GM12878 (cell line): ENCODE results near the gene GIPC3. TPM values are rescaled to one million over a fixed set of nuclear protein-coding genes. Genes with fewer than 3 reads are reported as not detected.

Experiments used
- ATAC-seq: fragments of 200-7000 bp; cut with Tn5 transposase; 3 replicates; pipeline ENCODE4 v1.9.1; 2020; ENCODE audit warnings: mild to moderate bottlenecking, moderate library complexity
- BruUV-seq: library from RNA; stranded (reverse); fragments of 400-500 nt; replicated peaks from 2 replicates; lab custom pipeline; 2021; lab: Mats Ljungman, UMichigan
- CTCF ChIA-PET: fragments of 300-600 bp; sonication (Branson Sonifier 250); formaldehyde crosslinking; extraction: SDS; loops from one replicate; lab custom pipeline; 2021; ENCODE audit warnings: inconsistent platforms; lab: Yijun Ruan, JAX
- POLR2A ChIA-PET: fragments of 350-600 bp; formaldehyde crosslinking; extraction: SDS; loops from one replicate; lab custom pipeline; 2021; ENCODE audit warnings: inconsistent platforms; lab: Charles Lee
- RAD21 ChIA-PET: fragments of 300-600 bp; sonication (Branson Sonifier 250); formaldehyde crosslinking; loops from one replicate; lab custom pipeline; 2023; ENCODE audit warnings: antibody characterized with exemption; ENCODE audit not compliant: unreplicated experiment; lab: Charles Lee
- SMC1A ChIA-PET: fragments of 300-600 bp; sonication (Branson Sonifier 250); formaldehyde crosslinking; loops from one replicate; lab custom pipeline; 2023; ENCODE audit not compliant: unreplicated experiment, uncharacterized antibody; lab: Charles Lee
- DNase-seq: peaks from one replicate; pipeline ENCODE4 v3.0.0-alpha.2; 2011; ENCODE audit warnings: low read depth, low spot score
- FAIRE-seq: peaks from 3 replicates; lab custom pipeline; 2011; peaks lifted over from hg19 to GRCh38; lab: Jason Lieb, UNC
- H2AFZ ChIP-seq: 2 replicates; pipeline ENCODE4 v1.6.0; 2011; ENCODE audit warnings: low read depth, low read length, control low read depth; ENCODE audit not compliant: control insufficient read depth
- H3K27ac ChIP-seq: 2 replicates; pipeline ENCODE4 v1.5.1; 2011; ENCODE audit warnings: control low read depth; ENCODE audit not compliant: control insufficient read depth, insufficient read depth
- H3K27me3 ChIP-seq, 2 experiments: replicated peaks in 1 of 2; 2 replicates each; pipeline versions ENCODE4 v1.6.0 to v1.6.1; 2011; ENCODE audit warnings: low read length in 1 of 2; ENCODE audit not compliant: control insufficient read depth in 2 of 2, insufficient read depth in 2 of 2
- H3K36me3 ChIP-seq, 2 experiments: 2 replicates each; pipeline ENCODE4 v1.5.1; 2011; ENCODE audit warnings: low read length in 1 of 2; ENCODE audit not compliant: control insufficient read depth in 2 of 2, insufficient read depth in 2 of 2
- H3K4me1 ChIP-seq: 2 replicates; pipeline ENCODE4 v1.6.1; 2011; ENCODE audit warnings: mild to moderate bottlenecking, low read length, moderate library complexity, mixed read lengths; ENCODE audit not compliant: control insufficient read depth, insufficient read depth
- H3K4me2 ChIP-seq: 2 replicates; pipeline ENCODE4 v1.6.0; 2011; ENCODE audit warnings: control low read depth; ENCODE audit not compliant: control insufficient read depth, insufficient read depth
- H3K4me3 ChIP-seq: fragments of 200-600 bp; sonication (generic); 2 replicates; pipeline ENCODE4 v1.5.1; 2016
- H3K79me2 ChIP-seq: 2 replicates; pipeline ENCODE4 v1.6.0; 2011; ENCODE audit warnings: low read length; ENCODE audit not compliant: control insufficient read depth, insufficient read depth
- H3K9ac ChIP-seq: 2 replicates; pipeline ENCODE4 v1.8.0; 2011; ENCODE audit warnings: low read length, control low read depth, mixed read lengths; ENCODE audit not compliant: control insufficient read depth, insufficient read depth
- H3K9me3 ChIP-seq: replicated peaks from 3 replicates; pipeline ENCODE4 v1.5.1; 2011; ENCODE audit warnings: mild to moderate bottlenecking, low read length; ENCODE audit not compliant: control insufficient read depth, insufficient read depth
- H4K20me1 ChIP-seq: 2 replicates; pipeline ENCODE4 v1.6.0; 2011; ENCODE audit not compliant: control insufficient read depth, insufficient read depth
- CBX3 ChIP-seq: fragments of 200-600 bp; sonication (generic); IDR thresholded peaks from 2 replicates; pipeline ENCODE4 v1.6.1; 2016; ENCODE audit warnings: low read depth, borderline replicate concordance
- CREB1 ChIP-seq: IDR thresholded peaks from 2 replicates; pipeline ENCODE4 v1.6.1; 2012; ENCODE audit warnings: low read depth, mild to moderate bottlenecking, inconsistent platforms
- EGR1 ChIP-seq, 2 experiments: IDR thresholded peaks; 1 replicate in 1 of 2; 2 replicates in 1 of 2; pipeline ENCODE4 v1.6.1; 2011 to 2012; ENCODE audit warnings: low read depth in 2 of 2, low read length in 2 of 2, borderline replicate concordance in 1 of 2, mild to moderate bottlenecking in 1 of 2, moderate library complexity in 1 of 2
- RAD51 ChIP-seq: fragments of 450-650 bp; IDR thresholded peaks from 2 replicates; pipeline ENCODE4 v1.6.1; 2016; ENCODE audit warnings: moderate library complexity, mild to moderate bottlenecking, inconsistent platforms
- RCOR1 ChIP-seq: conservative IDR thresholded peaks from 2 replicates; pipeline ENCODE4 v1.6.1; 2012; ENCODE audit warnings: low read depth, low read length, improper control_type of control experiment
- SP1 ChIP-seq: IDR thresholded peaks from one replicate; pipeline ENCODE4 v1.6.1; 2011; ENCODE audit warnings: low read depth, low read length
- YY1 ChIP-seq: IDR thresholded peaks from 2 replicates; pipeline ENCODE4 v1.6.1; 2011; ENCODE audit warnings: low read depth, mild to moderate bottlenecking, low read length
- WGBS: methylation state at CpG from one replicate; pipeline ENCODE4 v1.1.6; 2016; ENCODE audit warnings: low lambda C conversion rate; ENCODE audit not compliant: insufficient replicate concordance, insufficient coverage; ENCODE audit errors: missing lambda C conversion rate; 5-methylcytosine and 5-hydroxymethylcytosine counted together
- in situ Hi-C: fragments of 300-500 bp; cut with MboI; formaldehyde crosslinking; loops from 9 replicates; pipeline ENCODE4 v1.14.3; 2018; ENCODE audit warnings: mixed read lengths
- intact Hi-C: fragments of 100-400 bp; cut with micrococcal nuclease; formaldehyde crosslinking; loops from one replicate; pipeline ENCODE4 v1.14.2; 2022; ENCODE audit not compliant: unreplicated experiment
- polyA plus RNA-seq, 11 experiments: library from polyadenylated mRNA; depleted of rRNA in 4 of 11; unstranded in 6 of 11; stranded (reverse) in 5 of 11; fragments of >200 nt; fragmentation: Nextera tagmentation in 4 of 11; fragmentation: Illumina TruSeq in 1 of 11; extraction: Ambion mirVana in 4 of 11; extraction: Trizol in 1 of 11; gene quantifications; 1 replicate in 1 of 11; 2 replicates in 10 of 11; pipeline versions ENCODE4 v1.2.1 to v1.2.3, GENCODE V29; 2011 to 2016; ENCODE audit warnings: inconsistent platforms in 2 of 11, missing spikeins in 2 of 11, low read depth in 1 of 11
- total RNA-seq, 4 experiments: library from RNA; depleted of rRNA in 3 of 4; stranded (reverse); fragments of >200 nt in 3 of 4; fragmentation: Illumina TruSeq in 1 of 4; extraction: Trizol in 1 of 4; gene quantifications; 2 replicates each; pipeline versions ENCODE4 v1.2.1 to v1.2.3, GENCODE V29; 2013 to 2021

GIPC3 gene
- total and polyA plus RNA-seq, 10 of the 15 experiments (the other 5 are each of a cell fraction or from before 2014, with no cell fraction given) = not detected

- ATAC-seq = no peak
- H3K9me3 ChIP-seq = no peaks in the 10 kb centered on the region
- no peaks in the 10 kb centered on the region for H3K79me2 ChIP-seq
- peaks cover 12% of the 10 kb centered on the region for H3K4me1 ChIP-seq
- H3K27ac ChIP-seq = no peak overlapping the region
- intact Hi-C loops = no loop called here
- TF ChIP-seq SP1 (no peak), YY1 (no peak), RAD51 (no peak), CREB1 (no peak), CBX3 (no peak), RCOR1 (no peak), EGR1 (IDR thresholded peaks at IDR 0.05; ENCODE audit: borderline replicate concordance in 1 of 2, low read depth in 2 of 2, low read length in 2 of 2) (no peak)
- TF ChIP-seq, all 136 proteins: peak for 0
- BruUV-seq = no TSS peak
- DNase-seq (no peak), FAIRE-seq (no peak)
- in situ Hi-C loops = no loop called here
- ChIA-PET RAD21 (no interaction called here), POLR2A (interaction anchor here (0.7 kb wide), 1 partner anchor 56 kb away, joined by 4 read pairs; no protein-coding TSS in a partner anchor), SMC1A (no interaction called here), CTCF (no interaction called here)
- Histone ChIP-seq H4K20me1 (no peaks in the 10 kb centered on the region), H3K36me3 (no peaks in the 10 kb centered on the region), H3K27me3 (no peaks in the 10 kb centered on the region), H3K9ac (no peak overlapping the region), H3K4me2 (no peak overlapping the region), H2AFZ (no peak overlapping the region), H3K4me3 (no peak overlapping the region)
- WGBS = 78% methylated on average over 23 of the region's 23 CpGs
These were observed 18.0 kb downstream of the GIPC3 start for GRCh38 chr19:3603121-3603811.
